GM12874 (cell line): ENCODE data around the gene ARID5B.

Source experiments
- CTCF ChIP-seq: IDR thresholded peaks from 2 replicates; pipeline ENCODE4 v1.5.1; 2011; ENCODE audit warnings: low read depth, mild to moderate bottlenecking, control low read depth, low read length, moderate library complexity; ENCODE audit not compliant: insufficient read depth

The ARID5B gene

DNA sequence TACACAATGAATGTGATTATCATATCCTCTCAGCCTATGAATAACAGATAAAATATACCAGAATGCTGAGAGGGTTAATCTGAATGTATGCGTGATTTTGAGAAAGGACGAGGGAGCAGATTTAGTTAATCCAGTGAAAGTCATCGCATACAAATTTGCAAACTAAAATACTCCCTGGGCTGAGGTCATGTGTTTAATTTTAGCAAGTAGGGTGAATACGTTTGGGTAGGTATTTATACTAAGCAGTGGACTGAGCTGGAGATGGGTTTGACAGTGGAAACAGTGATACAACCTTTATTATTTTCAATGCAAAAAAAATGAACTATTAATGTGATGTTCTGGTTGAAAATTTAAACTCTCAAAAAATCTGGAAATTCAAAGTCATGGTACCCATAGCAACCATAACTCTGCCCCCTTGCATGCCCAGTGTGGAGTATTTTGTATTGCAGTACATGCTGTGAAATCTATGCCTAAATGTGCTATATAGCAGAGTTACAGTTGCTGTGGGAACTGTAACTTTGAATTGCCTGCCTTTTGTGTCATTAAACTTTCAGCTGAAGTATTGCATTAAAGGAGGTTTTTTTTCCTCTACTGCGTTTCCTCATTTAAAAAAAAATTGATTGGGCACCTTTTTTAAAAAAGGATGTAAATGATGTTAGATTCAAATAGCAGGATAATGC, 9.5 kb upstream of the ARID5B start:
- TF ChIP-seq CTCF = no peak

- TF ChIP-seq CTCF = no peak
These were observed 8.5 kb upstream of the ARID5B start for GRCh38 chr10:61892961-61893360.

GRCh38 chr10:61894133-61894532, 7.4 kb upstream of the ARID5B start:
- TF ChIP-seq CTCF = no peak

GRCh38 chr10:61895898-61896600, 5.5 kb upstream of the ARID5B start:
- TF ChIP-seq CTCF = no peak

- TF ChIP-seq CTCF = peak; percentile 82
These were observed 4.4 kb upstream of the ARID5B start for GRCh38 chr10:61896854-61897661.

- peak; percentile 25; the same call in 1 of the 2 replicates for TF ChIP-seq CTCF
These were observed 3.6 kb upstream of the ARID5B start for GRCh38 chr10:61897671-61898434.

- no peak for TF ChIP-seq CTCF
These were observed 3.1 kb upstream of the ARID5B start for GRCh38 chr10:61898435-61898778.
